Gastroesophageal sphincter (tissue), 3 donors: ENCODE data around the gene GNAQ.

Experiments
- CTCF ChIP-seq, 4 experiments: fragments of 200-600 bp in 2 of 4; fragments of 450-650 bp in 2 of 4; sonication (generic) in 1 of 4; IDR thresholded peaks; one replicate each; pipeline ENCODE4 v1.5.1; 2017 to 2019; ENCODE audit warnings: antibody characterized with exemption in 4 of 4, mild to moderate bottlenecking in 2 of 4, moderate library complexity in 2 of 4
- EP300 ChIP-seq: sonication (generic); formaldehyde crosslinking; IDR thresholded peaks from one replicate; pipeline ENCODE4 v1.6.1; 2017; ENCODE audit warnings: antibody characterized with exemption, mild to moderate bottlenecking
- POLR2A ChIP-seq, 2 donors: fragments of 450-650 bp; IDR thresholded peaks; one replicate each; pipeline ENCODE4 v1.6.1; 2017; ENCODE audit warnings: antibody characterized with exemption in 2 of 2, mild to moderate bottlenecking in 2 of 2, moderate library complexity in 1 of 2
- POLR2AphosphoS5 ChIP-seq: sonication (generic); formaldehyde crosslinking; IDR thresholded peaks from one replicate; pipeline ENCODE4 v1.6.1; 2017; ENCODE audit warnings: antibody characterized with exemption

- TF ChIP-seq CTCF (IDR thresholded peaks at IDR 0.05) (no peak), POLR2A (IDR thresholded peaks at IDR 0.05) (no peak), EP300 (no peak), POLR2AphosphoS5 (no peak)
Observed at GRCh38 chr9:77851882-77852595, 179.6 kb downstream of the GNAQ start.
